ENCODE results near the gene SCN2B.

SCN2B gene

DNA sequence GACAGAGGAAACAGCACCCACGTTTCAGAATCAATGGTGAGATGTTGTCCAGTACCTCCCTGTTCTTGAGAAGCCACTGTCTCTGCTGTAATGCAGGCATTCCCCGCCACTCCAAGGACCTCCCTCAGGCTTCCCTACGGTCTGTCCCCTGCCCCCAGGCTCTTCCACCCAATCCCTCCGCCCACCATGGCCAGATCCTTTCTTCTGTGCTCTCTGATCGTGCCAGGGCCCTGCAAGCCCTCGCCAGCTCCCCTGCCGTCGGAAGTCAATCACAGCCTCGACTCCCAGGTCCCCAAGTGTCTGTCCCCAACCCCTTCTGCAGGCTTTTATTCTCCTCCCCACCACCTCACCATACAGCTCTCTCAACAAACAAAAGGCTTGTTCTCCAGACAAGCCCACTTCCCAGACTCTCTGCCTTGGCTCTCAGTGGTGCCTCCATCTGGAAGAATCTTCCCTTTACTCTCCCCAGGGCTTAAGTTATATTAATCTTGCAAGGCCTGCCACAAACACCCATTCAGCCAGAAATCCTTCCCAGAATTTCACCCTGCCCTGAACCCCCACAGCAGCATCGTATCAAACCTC, 37.5 kb downstream of the SCN2B start:
- no peak for TF ChIP-seq CTCF (IDR thresholded peaks at IDR 0.05; ENCODE audit: low read depth, low read length)
- DNase-seq (ENCODE audit: extremely low read depth, low read depth), result no peak

DNA sequence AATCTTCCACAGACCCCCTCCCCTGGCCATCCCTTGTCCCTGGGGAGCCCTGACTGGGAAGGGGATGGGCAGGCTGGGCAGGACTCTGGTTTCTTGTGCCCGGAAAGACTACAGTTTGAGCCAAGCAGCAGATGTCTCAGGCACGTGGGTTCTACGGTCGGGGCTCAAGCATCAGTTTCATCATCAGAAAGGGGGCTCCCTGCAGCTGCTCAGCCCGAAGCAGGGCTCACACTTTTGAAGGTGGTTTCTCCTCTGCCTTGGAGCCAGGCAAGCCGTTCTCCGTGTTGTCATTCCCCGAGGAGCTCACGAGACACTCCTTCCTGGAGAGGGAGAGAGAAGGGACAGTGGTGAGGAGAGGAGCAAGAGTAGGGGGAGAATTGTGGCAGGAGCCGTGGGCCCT, 39.6 kb downstream of the SCN2B start:
- TF ChIP-seq CTCF (IDR thresholded peaks at IDR 0.05; ENCODE audit: low read depth, low read length), result no peak
- no peak for DNase-seq (ENCODE audit: extremely low read depth, low read depth)

DNA sequence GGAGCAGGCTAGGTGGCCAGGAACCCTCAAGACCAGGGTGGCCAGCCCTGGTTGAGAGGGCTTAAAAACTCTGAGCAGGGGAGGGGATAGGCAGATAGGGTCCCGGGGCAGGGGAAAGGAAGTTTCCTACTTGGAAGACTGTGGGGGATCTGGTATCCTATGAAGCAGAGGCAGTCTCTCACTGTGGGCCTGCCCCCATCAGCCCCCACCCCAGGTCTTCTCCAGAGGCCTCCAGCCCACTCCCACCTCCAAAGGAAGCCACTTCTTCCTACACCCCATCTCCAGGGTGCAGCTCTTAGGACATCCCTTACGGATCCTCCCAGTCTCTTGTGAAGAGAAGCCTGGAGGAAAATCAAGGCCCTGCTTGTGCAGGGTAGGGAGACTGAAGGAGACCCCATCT, 40.1 kb downstream of the SCN2B start:
- DNase-seq (ENCODE audit: extremely low read depth, low read depth), result no peak
- no peak for TF ChIP-seq CTCF (IDR thresholded peaks at IDR 0.05; ENCODE audit: low read depth, low read length)

GRCh38 chr11:118135796-118136165, 40.7 kb downstream of the SCN2B start:
- no peak for TF ChIP-seq CTCF (IDR thresholded peaks at IDR 0.05; ENCODE audit: low read depth, low read length)
- no peak for DNase-seq (ENCODE audit: extremely low read depth, low read depth)

- TF ChIP-seq CTCF (IDR thresholded peaks at IDR 0.05; ENCODE audit: low read depth, low read length), result no peak
- no peak for DNase-seq (ENCODE audit: extremely low read depth, low read depth)
Measured at GRCh38 chr11:118135051-118135795, 41.2 kb downstream of the SCN2B start.

GRCh38 chr11:118133816-118134215, 42.6 kb downstream of the SCN2B start:
- DNase-seq (ENCODE audit: extremely low read depth, low read depth), result no peak
- no peak for TF ChIP-seq CTCF (IDR thresholded peaks at IDR 0.05; ENCODE audit: low read depth, low read length)

DNA sequence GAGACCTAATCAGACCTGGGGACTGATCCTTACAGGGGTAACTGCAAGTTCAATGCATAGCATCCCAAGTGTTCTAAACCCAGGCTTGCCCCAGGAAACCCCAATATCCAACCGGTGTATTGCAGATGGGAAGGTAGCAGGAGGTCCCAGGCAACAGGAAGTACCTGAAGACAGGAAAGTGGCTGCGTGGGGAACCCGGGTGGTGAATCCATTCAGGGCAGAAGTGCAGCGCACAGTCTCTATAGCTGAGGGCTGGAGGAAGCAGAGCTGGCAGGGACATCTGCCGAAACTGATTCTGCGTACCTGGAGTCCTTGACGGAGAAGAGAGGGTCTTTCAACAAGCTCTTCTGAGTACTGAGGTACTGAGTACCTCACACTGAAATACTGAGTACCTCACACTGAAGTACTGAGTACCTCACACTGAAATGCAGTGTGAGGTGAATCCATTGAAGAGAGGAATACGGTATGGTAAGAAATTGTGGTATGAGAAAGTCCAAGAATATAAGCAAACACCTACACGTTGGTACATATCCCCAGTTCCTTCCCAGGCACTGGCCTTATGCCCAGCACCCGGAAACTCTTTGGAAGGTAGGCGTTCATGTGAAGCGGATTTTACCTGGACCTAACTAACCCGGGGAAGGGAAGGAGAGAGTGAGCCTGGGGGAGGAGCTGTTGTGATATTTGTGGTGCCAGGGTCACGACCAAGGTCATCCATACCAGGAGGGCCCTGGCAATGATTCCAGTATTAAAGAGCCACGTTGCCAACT, 43.9 kb downstream of the SCN2B start:
- DNase-seq (ENCODE audit: extremely low read depth, low read depth), result no peak
- TF ChIP-seq CTCF (IDR thresholded peaks at IDR 0.05; ENCODE audit: low read depth, low read length), result no peak

All from AG09319 (cell line).